Measurements from ENCODE around the gene VPS26A. TPM values are rescaled to one million over a fixed set of nuclear protein-coding genes. Genes with fewer than 3 reads are reported as not detected.
A peak's percentile ranks its signal among the peaks of the same experiment; 100 is the strongest.

VPS26A gene
- total RNA-seq, 1 donor from 2014 or later: 40.1 TPM

DNA sequence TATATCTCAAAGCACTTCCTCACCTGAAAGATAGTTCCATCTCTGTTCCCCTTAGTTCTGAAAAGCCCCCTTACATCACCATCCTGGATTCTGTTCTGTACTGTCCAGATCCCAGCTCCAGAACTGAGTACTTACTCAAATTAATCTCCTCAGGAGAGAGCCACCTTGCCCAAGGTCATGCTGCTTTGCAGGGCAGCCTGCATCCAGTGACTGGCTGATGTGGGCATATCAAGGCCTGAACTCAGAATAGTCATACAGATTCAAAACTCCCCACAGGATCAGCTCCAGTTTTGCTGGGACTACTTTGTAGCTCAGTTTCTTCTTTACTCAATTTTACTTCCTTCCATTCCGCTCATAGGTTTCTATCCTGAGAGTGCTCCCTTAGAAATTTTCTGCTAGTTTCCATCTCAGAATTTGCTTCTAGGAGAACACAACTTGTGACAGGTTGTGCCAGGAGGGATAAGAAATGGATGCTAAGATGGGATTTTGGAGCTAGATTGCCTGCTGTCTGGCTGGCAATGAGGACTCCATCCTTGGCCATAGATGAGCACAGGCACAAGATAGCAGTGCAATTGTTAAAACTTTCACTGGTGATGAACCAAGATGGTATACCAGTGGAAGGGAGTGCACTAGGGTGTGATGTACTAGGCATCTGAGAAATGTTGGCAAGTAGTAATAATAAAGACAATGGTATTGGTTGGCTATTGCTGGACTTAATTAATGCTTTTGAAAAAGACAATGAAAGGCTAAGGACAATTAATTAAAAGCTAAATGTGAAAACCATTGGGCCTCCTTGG, 18.8 kb upstream of the VPS26A start:
- Mint-ChIP-seq H3K4me1 (no peaks in the 10 kb centered on the region), H3K9me3 (no peaks in the 10 kb centered on the region), H3K4me3 (no peak overlapping the region), H3K36me3 (no peaks in the 10 kb centered on the region), H3K27ac (no peak overlapping the region), H3K27me3 (ENCODE audit: low read depth) (peaks cover 31% of the 10 kb centered on the region)
- TF ChIP-seq, protein P1, sequence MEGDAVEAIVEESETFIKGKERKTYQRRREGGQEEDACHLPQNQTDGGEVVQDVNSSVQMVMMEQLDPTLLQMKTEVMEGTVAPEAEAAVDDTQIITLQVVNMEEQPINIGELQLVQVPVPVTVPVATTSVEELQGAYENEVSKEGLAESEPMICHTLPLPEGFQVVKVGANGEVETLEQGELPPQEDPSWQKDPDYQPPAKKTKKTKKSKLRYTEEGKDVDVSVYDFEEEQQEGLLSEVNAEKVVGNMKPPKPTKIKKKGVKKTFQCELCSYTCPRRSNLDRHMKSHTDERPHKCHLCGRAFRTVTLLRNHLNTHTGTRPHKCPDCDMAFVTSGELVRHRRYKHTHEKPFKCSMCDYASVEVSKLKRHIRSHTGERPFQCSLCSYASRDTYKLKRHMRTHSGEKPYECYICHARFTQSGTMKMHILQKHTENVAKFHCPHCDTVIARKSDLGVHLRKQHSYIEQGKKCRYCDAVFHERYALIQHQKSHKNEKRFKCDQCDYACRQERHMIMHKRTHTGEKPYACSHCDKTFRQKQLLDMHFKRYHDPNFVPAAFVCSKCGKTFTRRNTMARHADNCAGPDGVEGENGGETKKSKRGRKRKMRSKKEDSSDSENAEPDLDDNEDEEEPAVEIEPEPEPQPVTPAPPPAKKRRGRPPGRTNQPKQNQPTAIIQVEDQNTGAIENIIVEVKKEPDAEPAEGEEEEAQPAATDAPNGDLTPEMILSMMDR (IDR thresholded peaks at IDR 0.05; ENCODE audit: unreplicated experiment): no peak
- DNase-seq (ENCODE audit: low spot score in 2 of 2, unreplicated experiment in 2 of 2): no peak

DNA sequence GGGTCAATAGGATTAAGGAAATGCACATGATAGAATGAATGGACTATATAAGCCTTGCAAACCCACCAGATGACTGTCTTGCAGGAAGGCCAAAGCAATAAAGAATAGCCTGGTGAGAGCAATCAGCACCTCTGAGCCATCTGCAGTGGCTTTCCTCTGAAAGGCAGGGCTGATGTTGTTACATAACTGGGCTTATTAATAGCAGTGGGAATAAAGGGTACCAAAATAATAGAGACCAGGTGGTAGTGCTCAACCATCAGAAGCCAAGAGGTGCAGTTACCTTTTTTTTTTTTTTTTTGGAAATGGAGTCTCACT, 16.8 kb upstream of the VPS26A start:
- no peak overlapping the region for H3K27ac Mint-ChIP-seq
- no peak for DNase-seq (ENCODE audit: low spot score in 2 of 2, unreplicated experiment in 2 of 2)
- H3K27me3 Mint-ChIP-seq (ENCODE audit: low read depth): peaks cover 34% of the 10 kb centered on the region
- H3K4me3 Mint-ChIP-seq: no peak overlapping the region
- TF ChIP-seq, protein P1 (IDR thresholded peaks at IDR 0.05; ENCODE audit: unreplicated experiment): no peak
- H3K4me1 Mint-ChIP-seq: no peaks in the 10 kb centered on the region
- H3K9me3 Mint-ChIP-seq: no peaks in the 10 kb centered on the region
- H3K36me3 Mint-ChIP-seq: no peaks in the 10 kb centered on the region

- no peaks in the 10 kb centered on the region for H3K9me3 Mint-ChIP-seq
- H3K4me1 Mint-ChIP-seq: no peaks in the 10 kb centered on the region
- no peak overlapping the region for H3K27ac Mint-ChIP-seq
- no peak for DNase-seq (ENCODE audit: low spot score in 2 of 2, unreplicated experiment in 2 of 2)
- H3K36me3 Mint-ChIP-seq: no peaks in the 10 kb centered on the region
- TF ChIP-seq, protein P1 (IDR thresholded peaks at IDR 0.05; ENCODE audit: unreplicated experiment): no peak
- H3K4me3 Mint-ChIP-seq: no peak overlapping the region
- H3K27me3 Mint-ChIP-seq (ENCODE audit: low read depth): peaks cover 32% of the 10 kb centered on the region
These were observed 16.3 kb upstream of the VPS26A start for GRCh38 chr10:69107699-69108098.

DNA sequence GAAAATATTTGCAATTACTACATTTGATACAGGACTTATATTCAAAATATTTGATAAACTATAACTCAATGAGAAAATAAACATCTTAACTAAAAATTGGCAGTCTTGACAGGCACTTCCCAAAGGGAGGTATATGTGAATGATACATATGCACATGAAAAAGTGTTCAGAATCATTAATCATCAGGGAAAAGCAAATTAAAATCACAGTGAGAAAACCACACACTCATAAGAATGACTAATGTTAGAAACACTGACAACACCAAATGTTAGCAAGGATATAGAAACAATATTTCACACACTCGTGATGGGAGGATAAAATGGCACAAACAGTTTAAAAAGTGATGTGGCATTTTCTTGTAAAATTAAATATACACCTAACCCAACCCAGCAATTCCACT, 4.1 kb upstream of the VPS26A start:
- TF ChIP-seq, protein P1 (IDR thresholded peaks at IDR 0.05; ENCODE audit: unreplicated experiment): no peak
- H3K4me3 Mint-ChIP-seq: no peak overlapping the region

DNA sequence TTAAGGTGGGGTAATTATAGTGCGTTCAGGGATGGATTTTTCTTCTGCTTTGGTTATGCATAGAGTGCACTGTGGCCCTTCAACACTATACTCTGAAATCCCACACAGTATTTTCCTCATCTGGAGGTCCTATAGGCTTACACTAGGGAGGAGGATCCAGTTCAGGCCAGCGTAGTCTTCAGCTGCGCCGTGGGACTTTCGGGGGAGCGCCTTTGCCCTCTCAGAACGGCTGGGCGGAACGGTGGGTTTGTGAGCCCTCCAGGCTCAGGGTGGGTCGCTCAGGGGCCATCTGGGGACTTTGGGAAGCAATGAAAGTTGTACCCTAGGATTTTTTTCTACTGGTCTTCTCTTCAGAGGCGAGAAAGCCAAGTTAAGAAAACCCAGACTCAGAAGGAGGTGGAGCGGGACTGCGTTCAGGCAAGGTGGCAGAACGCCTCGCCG, 652 bp upstream of the VPS26A start:
- Mint-ChIP-seq H3K9me3 (no peaks in the 10 kb centered on the region), H3K4me1 (peaks cover 15% of the 10 kb centered on the region), H3K36me3 (no peaks in the 10 kb centered on the region), H3K4me3 (peak overlapping the region; percentile 88), H3K27me3 (ENCODE audit: low read depth) (no peaks in the 10 kb centered on the region), H3K27ac (peak overlapping the region; percentile 99)
- TF ChIP-seq, protein P1 (IDR thresholded peaks at IDR 0.05; ENCODE audit: unreplicated experiment): no peak
- no peak for DNase-seq (ENCODE audit: low spot score in 2 of 2, unreplicated experiment in 2 of 2)

More for the DNA sequence above, 4.1 kb upstream of the VPS26A start:
- no peak overlapping the region for H3K27ac Mint-ChIP-seq
- DNase-seq (ENCODE audit: low spot score in 2 of 2, unreplicated experiment in 2 of 2): no peak
- H3K9me3 Mint-ChIP-seq: no peaks in the 10 kb centered on the region
- no peaks in the 10 kb centered on the region for H3K36me3 Mint-ChIP-seq
- peaks cover 8% of the 10 kb centered on the region for H3K27me3 Mint-ChIP-seq (ENCODE audit: low read depth)
- peaks cover 5% of the 10 kb centered on the region for H3K4me1 Mint-ChIP-seq

Measured in mesothelial cell of epicardium (in vitro differentiated cells).